ENCODE measurements around the gene SLC10A1.

Gene SLC10A1

GRCh38 chr14:69808919-69809808, 12.1 kb upstream of the SLC10A1 start:
- no peak for DNase-seq (ENCODE audit: low read depth in 2 of 2, low spot score in 1 of 2)

GRCh38 chr14:69807192-69807591, 10.2 kb upstream of the SLC10A1 start:
- DNase-seq (ENCODE audit: low read depth in 2 of 2, low spot score in 1 of 2), result no peak

- DNase-seq (ENCODE audit: low read depth in 2 of 2, low spot score in 1 of 2), result no peak
These were observed 7.9 kb upstream of the SLC10A1 start for GRCh38 chr14:69804902-69805301.

- no peak for DNase-seq (ENCODE audit: low read depth in 2 of 2, low spot score in 1 of 2)
These were observed 6.7 kb upstream of the SLC10A1 start for GRCh38 chr14:69803753-69804152.

- DNase-seq (ENCODE audit: low read depth in 2 of 2, low spot score in 1 of 2), result no peak
These were observed 1.3 kb upstream of the SLC10A1 start for GRCh38 chr14:69798339-69798735.

- no peak for DNase-seq (ENCODE audit: low read depth in 2 of 2, low spot score in 1 of 2)
These were observed 715 bp upstream of the SLC10A1 start for GRCh38 chr14:69797573-69798338.

DNA sequence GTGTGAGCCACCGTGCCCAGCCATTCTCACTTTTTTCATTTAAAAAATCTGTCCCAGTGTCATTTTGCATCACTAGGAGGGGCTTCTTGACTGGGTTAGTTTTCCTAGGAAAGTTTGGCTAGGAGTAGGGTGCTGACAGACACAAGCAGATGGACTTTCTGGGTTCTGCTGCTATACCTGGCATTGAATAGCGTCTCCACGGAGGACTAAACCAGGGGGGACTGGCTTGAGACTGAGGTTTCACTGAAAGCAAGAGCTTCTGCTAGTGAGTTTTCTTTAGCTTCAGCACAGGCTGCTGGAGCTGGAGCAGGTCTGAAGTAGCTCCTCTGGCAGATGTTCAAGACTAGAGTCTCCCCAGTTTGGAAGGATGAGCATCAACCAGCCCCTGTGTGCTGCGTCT, 1.4 kb downstream of the SLC10A1 start:
- DNase-seq (ENCODE audit: low read depth in 2 of 2, low spot score in 1 of 2), result no peak

DNA sequence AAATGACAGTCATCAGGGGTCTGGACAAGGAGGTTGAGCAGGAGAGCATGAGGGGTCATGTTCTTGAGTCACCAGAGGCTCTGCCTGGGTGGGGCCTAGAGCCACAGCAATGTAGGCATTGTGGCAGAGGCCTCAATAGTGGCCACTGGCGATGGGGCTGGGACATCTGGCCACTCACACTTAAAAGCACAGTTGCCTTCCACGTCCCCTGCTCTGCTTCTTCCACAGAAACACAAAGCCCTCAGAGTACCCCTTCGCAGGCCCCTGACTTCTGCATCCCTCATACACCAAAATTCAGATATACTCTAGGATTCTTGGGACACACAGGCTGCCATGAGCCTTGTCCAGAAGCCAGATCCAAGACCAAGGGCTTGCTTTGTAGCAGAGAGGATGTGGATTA, 2.2 kb downstream of the SLC10A1 start:
- DNase-seq (ENCODE audit: low read depth in 2 of 2, low spot score in 1 of 2), result no peak

DNA sequence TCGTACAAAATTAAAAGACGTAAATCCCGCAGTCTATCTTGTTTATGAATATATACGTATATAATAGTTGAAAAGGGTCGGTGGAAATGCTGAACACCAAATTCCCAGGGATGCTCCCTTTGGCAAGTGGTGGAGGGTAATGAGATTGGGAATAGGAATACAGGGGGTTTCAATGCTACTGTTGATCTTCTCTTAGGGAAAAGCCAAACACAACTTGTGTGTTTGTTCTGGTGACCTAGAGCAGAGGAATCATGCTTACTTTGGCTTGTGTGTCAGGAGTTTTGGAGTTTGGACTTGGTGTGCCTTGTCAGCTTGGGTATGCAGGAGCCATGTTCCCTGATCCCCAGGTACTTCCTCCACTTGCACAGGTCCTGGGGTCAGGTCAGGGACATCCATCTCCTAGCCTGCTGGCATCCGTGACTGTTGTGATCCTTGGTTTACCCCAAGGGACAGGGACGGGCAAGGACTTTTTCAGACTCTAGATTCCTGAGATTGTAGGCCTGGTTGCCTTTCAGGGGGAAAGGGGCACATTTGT, 4.1 kb downstream of the SLC10A1 start:
- no peak for DNase-seq (ENCODE audit: low read depth in 2 of 2, low spot score in 1 of 2)

DNA sequence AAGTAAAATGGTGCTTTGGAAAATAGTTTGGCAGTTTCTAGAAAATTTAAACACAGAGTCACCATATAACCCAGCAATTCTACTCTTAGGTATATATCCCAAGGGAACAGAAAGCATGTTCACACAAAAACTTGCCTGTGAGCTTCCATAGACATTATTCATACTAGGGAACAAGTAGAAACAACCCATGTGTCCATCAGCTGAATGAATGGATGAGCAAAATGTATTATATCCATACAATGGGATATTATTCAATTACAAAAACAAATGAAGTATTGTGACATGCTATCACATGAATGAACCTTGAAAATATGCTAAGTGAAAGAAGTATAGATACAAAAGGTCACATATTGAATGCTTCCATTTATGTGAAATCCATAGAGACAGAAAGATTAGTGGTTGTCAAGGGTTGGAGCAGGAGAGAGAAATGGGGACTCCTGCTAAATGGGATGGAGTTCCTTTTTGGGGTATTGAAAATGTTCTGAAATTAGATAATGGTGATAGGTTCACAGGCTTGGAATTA, 7.9 kb downstream of the SLC10A1 start:
- no peak for DNase-seq (ENCODE audit: low read depth in 2 of 2, low spot score in 1 of 2)

DNA sequence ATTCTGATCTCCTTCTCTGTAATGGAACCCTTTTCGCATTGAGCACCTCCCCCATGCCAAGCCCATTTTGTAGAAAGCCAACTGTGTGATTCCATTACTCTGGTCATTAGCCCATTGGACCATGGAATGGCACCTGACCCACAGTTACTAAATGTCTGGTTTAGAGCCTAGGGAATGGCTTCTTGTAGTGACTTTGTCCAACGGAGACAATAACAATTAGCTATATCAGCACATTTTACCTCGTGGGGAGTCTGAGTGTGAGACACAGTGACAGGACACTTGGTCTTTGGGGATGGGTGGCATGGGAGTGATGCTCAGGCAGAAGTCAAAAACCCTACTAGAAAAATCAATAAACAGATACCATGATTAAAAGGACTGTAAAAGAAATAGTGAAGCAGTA, 10.4 kb downstream of the SLC10A1 start:
- no peak for DNase-seq (ENCODE audit: low read depth in 2 of 2, low spot score in 1 of 2)

DNA sequence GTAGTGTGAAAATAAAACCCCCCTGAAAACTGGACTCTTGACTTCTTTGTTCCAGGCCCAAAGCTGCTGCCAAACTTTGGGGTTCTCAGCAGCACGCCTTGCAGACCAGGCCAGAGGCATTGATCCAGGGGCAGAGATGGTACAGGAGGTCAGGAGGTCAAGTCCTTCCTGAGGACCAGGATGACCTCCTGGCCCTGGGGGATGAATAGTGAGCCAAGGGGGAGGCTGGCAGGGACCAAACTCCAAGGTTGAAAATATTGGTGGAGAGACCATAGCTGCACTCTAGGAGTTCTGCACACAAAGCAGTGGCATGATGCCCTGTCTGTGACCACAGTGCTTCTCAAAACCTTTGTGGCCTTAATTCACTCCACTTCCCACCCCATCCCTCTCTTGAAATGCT, 12.1 kb downstream of the SLC10A1 start:
- no peak for DNase-seq (ENCODE audit: low read depth in 2 of 2, low spot score in 1 of 2)

- no peak for DNase-seq (ENCODE audit: low read depth in 2 of 2, low spot score in 1 of 2)
These were observed 16.1 kb downstream of the SLC10A1 start for GRCh38 chr14:69780952-69781351.

DNA sequence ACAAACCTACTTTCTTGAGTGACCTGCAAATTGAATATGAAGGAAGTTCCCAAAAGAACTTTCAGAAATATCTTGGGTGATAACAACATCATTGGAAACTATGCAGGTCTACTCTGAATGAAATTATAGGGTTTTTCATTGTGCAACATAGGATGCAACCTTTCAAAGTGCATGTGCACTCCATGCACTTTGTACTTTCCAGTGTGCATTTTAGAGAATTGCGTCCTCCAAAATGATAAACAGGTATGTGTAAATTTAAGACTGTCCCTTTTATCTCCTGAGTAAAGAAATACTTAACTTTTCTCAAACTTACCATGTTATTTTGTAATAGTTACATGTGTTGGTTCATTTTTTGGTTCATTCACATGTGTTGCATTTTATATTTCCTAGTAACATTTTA, 16.9 kb downstream of the SLC10A1 start:
- DNase-seq (ENCODE audit: low read depth in 2 of 2, low spot score in 1 of 2), result no peak

DNA sequence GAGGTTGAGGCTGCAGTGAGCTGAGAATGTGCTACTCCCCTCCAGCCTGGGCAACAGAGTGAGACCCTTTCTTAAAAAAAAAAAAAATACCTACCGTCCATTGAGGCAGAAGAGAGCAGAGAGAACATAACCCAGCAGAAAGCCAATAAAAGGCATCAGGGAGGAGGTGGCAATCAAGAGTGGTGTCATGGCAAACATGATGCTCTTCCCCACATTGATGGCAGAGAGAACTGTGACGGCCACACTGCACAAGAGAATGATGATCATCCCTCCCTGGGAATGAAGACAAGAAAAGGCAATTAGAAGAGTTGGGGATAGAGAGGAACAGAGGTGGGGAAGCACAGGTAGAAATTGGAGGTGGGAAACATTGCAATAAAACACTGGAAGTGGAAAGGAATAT, 18.0 kb downstream of the SLC10A1 start:
- no peak for DNase-seq (ENCODE audit: low read depth in 2 of 2, low spot score in 1 of 2)

DNA sequence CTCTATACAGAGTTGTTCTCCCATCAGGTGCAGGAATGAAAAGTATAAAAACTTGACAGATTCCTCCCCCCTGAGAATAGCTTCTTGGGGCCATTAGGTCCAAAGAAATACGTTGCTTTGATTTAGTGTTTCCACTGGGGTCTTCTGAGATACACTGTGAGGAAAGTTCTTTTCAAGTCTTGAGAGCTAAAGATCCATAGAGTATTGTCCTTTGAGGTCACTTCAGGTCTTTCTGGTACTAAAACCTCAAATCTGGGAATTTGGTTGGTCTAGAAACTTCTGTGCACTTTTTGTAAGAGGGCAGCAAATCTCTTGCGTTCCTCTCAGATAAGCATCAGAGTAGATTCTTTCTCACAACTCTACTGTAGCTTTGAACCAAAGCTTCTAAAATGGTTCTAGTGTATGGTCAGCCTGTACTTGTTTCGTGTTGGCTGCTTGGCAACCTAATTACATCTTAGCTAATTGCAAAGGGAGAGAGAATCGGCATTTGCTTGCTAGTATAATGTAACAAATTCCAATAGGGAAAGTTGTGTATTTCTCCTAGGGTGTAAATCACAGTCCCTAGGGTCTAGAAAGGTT, 20.1 kb downstream of the SLC10A1 start:
- no peak for DNase-seq (ENCODE audit: low read depth in 2 of 2, low spot score in 1 of 2)

GRCh38 chr14:69775012-69775411, 22.0 kb downstream of the SLC10A1 start:
- DNase-seq (ENCODE audit: low read depth in 2 of 2, low spot score in 1 of 2), result no peak

- no peak for DNase-seq (ENCODE audit: low read depth in 2 of 2, low spot score in 1 of 2)
These were observed 23.3 kb downstream of the SLC10A1 start for GRCh38 chr14:69773571-69774276.

- DNase-seq (ENCODE audit: low read depth in 2 of 2, low spot score in 1 of 2), result no peak
These were observed 24.7 kb downstream of the SLC10A1 start for GRCh38 chr14:69772082-69773017.

DNA sequence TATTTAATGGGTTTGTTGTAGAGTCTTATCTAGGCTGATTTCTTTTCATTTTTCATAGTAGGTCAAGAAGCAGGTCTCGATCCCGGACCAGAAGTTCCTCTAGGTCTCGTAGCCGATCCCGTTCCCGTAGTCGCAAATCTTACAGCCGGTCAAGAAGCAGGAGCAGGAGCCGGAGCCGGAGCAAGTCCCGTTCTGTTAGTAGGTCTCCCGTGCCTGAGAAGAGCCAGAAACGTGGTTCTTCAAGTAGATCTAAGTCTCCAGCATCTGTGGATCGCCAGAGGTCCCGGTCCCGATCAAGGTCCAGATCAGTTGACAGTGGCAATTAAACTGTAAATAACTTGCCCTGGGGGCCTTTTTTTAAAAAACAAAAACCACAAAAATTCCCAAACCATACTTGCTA, 25.9 kb downstream of the SLC10A1 start:
- no peak for DNase-seq (ENCODE audit: low read depth in 2 of 2, low spot score in 1 of 2)
